Kidney epithelial cell (primary cell): ENCODE measurements around the gene REEP1. TPM values are rescaled to one million over a fixed set of nuclear protein-coding genes. Genes with fewer than 3 reads are reported as not detected.

Source experiments
- DNase-seq: peaks from one replicate; pipeline ENCODE4 v3.0.0-alpha.2; 2010; ENCODE audit warnings: low read depth
- H3K27me3 ChIP-seq: 2 replicates; pipeline ENCODE4 v1.6.0; 2011; ENCODE audit warnings: low read length; ENCODE audit not compliant: control insufficient read depth, insufficient read depth
- H3K36me3 ChIP-seq: 2 replicates; pipeline ENCODE4 v1.5.1; 2011; ENCODE audit warnings: low read length; ENCODE audit not compliant: control insufficient read depth, insufficient read depth
- H3K4me3 ChIP-seq: 2 replicates; pipeline ENCODE4 v1.5.1; 2011; ENCODE audit warnings: low read depth, mild to moderate bottlenecking, control low read depth, low read length
- total RNA-seq: library from RNA; depleted of rRNA; stranded (reverse); fragments of >200 nt; gene quantifications from 2 replicates; pipeline ENCODE4 v1.2.3, GENCODE V29; 2015
- TF ChIP-seq, protein P1 (sequence below): IDR thresholded peaks from 2 replicates; pipeline ENCODE4 v1.5.1; 2011; ENCODE audit warnings: mild to moderate bottlenecking, moderate library complexity, low read length, control low read depth, inconsistent platforms; ENCODE audit not compliant: insufficient read depth, poor library complexity, severe bottlenecking

The REEP1 gene
- total RNA-seq, 1 donor from 2014 or later = 1.3 TPM

DNA sequence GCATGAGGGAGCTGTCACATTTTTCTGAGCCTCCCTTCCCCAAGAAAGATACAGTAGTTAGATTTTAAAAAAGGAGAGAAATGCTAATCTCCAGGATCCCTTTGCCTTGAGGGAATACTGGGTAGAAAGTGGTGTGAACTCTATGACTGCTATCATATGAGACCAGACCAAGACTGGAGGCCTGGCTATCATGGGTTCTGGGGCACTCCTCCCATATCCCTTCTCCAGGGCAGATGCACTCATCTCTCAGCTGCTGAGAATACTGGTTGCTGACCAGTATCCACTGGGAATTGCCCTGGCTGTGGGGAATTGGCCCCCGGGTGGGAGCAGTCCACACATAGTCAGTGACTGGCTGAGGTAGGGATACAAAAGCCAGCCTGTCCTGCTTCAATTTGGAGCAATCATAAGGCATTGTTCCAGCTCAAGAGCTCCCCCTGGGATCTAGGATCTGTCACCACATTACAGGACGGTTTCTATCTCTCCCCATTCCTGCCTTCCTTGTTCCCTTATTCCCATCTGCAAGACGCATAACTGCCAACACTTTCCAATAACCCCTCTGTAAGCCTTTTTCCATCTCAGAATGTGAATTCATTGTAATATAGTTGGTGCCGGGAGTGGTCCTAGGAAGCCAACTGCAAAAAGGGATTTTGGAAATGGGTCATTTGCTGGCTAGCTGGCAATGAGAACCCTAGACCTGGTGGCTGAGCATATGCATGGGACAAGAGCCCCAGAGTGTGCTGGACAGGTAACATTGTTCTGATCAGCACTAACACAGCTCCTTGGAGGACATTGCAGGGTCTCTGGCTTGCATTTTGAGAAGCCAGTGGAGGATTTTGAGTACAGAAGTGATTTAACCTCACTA is 35.4 kb upstream of the REEP1 start:
- H3K27me3 ChIP-seq = no peaks in the 10 kb centered on the region
- DNase-seq = no peak
- TF ChIP-seq, protein P1, sequence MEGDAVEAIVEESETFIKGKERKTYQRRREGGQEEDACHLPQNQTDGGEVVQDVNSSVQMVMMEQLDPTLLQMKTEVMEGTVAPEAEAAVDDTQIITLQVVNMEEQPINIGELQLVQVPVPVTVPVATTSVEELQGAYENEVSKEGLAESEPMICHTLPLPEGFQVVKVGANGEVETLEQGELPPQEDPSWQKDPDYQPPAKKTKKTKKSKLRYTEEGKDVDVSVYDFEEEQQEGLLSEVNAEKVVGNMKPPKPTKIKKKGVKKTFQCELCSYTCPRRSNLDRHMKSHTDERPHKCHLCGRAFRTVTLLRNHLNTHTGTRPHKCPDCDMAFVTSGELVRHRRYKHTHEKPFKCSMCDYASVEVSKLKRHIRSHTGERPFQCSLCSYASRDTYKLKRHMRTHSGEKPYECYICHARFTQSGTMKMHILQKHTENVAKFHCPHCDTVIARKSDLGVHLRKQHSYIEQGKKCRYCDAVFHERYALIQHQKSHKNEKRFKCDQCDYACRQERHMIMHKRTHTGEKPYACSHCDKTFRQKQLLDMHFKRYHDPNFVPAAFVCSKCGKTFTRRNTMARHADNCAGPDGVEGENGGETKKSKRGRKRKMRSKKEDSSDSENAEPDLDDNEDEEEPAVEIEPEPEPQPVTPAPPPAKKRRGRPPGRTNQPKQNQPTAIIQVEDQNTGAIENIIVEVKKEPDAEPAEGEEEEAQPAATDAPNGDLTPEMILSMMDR = peak; percentile 74
- no peaks in the 10 kb centered on the region for H3K36me3 ChIP-seq
- no peak overlapping the region for H3K4me3 ChIP-seq

GRCh38 chr2:86372133-86372532 is 34.7 kb upstream of the REEP1 start:
- no peaks in the 10 kb centered on the region for H3K36me3 ChIP-seq

GRCh38 chr2:86371527-86371926 is 34.1 kb upstream of the REEP1 start:
- Histone ChIP-seq H3K27me3 (no peaks in the 10 kb centered on the region), H3K36me3 (no peaks in the 10 kb centered on the region), H3K4me3 (no peak overlapping the region)
- TF ChIP-seq, protein P1 = no peak
- DNase-seq = no peak

More at GRCh38 chr2:86372133-86372532, 34.7 kb upstream of the REEP1 start:
- DNase-seq = no peak
- Histone ChIP-seq H3K4me3 (no peak overlapping the region), H3K27me3 (no peaks in the 10 kb centered on the region)
- TF ChIP-seq, protein P1 = no peak

DNA sequence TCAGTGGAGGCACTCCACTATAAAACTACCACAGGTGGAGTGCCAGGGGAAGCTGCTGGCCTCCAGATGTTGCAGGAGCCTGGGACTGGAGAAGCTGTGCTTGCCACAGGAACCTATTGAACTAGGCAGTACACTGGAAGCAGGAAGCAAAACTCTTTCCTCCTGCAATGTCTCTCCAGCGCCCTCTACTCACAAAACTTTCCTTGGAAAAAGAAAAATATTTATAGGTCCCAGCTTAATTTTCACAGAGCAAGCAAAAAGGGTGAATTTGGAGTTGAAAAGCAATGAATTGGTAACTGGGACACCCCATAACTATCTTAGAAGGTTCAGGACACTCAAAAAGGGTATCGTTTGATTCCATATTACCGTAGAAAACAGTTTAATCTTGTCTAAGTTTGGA is 33.2 kb upstream of the REEP1 start:
- no peak overlapping the region for H3K4me3 ChIP-seq
- TF ChIP-seq, protein P1 = no peak
- no peak for DNase-seq
- H3K36me3 ChIP-seq = no peaks in the 10 kb centered on the region
- H3K27me3 ChIP-seq = no peaks in the 10 kb centered on the region

GRCh38 chr2:86368161-86368824 is 30.9 kb upstream of the REEP1 start:
- TF ChIP-seq, protein P1 = peak; percentile 83
- H3K4me3 ChIP-seq = no peak overlapping the region
- no peaks in the 10 kb centered on the region for H3K36me3 ChIP-seq
- H3K27me3 ChIP-seq = no peaks in the 10 kb centered on the region
- DNase-seq = no peak
